Measurements from ENCODE around the gene COL6A6.

- TF ChIP-seq CTCF (conservative IDR thresholded peaks at IDR 0.05 in 1 of 2, IDR thresholded peaks at IDR 0.05 in 1 of 2; ENCODE audit: extremely low read depth in 1 of 2, insufficient read depth in 1 of 2, low read depth in 1 of 2, low read length in 2 of 2) (no peak), EZH2 (IDR thresholded peaks at IDR 0.05; ENCODE audit: borderline replicate concordance, low read length) (no peak)
Observed at GRCh38 chr3:130516645-130517512, at the start of gene COL6A6.

All from mammary epithelial cell (primary cell).